Panc1 (cell line): ENCODE data around the gene AMFR.

Experiments used
- CTCF ChIP-seq: fragments of 450-650 bp; IDR thresholded peaks from 2 replicates; pipeline ENCODE4 v1.5.1; 2017; ENCODE audit warnings: mild to moderate bottlenecking
- POLR2AphosphoS5 ChIP-seq: IDR thresholded peaks from 2 replicates; pipeline ENCODE4 v1.6.1; 2012; ENCODE audit warnings: mild to moderate bottlenecking, low read depth, low read length, moderate library complexity
- SIN3A ChIP-seq: IDR thresholded peaks from 2 replicates; pipeline ENCODE4 v1.6.1; 2012; ENCODE audit warnings: low read depth, mild to moderate bottlenecking, low read length, moderate library complexity, borderline replicate concordance; ENCODE audit not compliant: insufficient read depth
- TCF7L2 ChIP-seq: IDR thresholded peaks from 2 replicates; pipeline ENCODE4 v1.6.1; 2011; ENCODE audit warnings: mild to moderate bottlenecking, low read depth, low read length, inconsistent platforms

- TF ChIP-seq CTCF: no peak
- TF ChIP-seq SIN3A: no peak
- no peak for TF ChIP-seq POLR2AphosphoS5
- TF ChIP-seq TCF7L2: no peak
These were observed 32.7 kb upstream of the AMFR start for GRCh38 chr16:56457927-56458470.
